ENCODE measurements around the gene OR2L8. TPM values are rescaled to one million over a fixed set of nuclear protein-coding genes. Genes with fewer than 3 reads are reported as not detected.

The OR2L8 gene
- total and polyA plus RNA-seq, 9 of the 15 experiments (the other 6 are each of a cell fraction or from before 2014, with no cell fraction given), result not detected

GRCh38 chr1:247908766-247909165 is 39.9 kb upstream of the OR2L8 start:
- H3K27ac ChIP-seq (ENCODE audit: extremely low read depth, low read depth, low read length), result no peak overlapping the region
- intact Hi-C loops (cut with micrococcal nuclease), result no loop called here
- WGBS (ENCODE audit: insufficient coverage, low coverage, missing lambda C conversion rate), result 27% methylated on average over 5 of the region's 5 CpGs
- DNase-seq (ENCODE audit: extremely low read depth in 1 of 4, low spot score in 3 of 4), result no peak
- CTCF ChIA-PET (ENCODE audit: low intra/inter-chr PET ratio), result no interaction called here
- no peak overlapping the region for H3K9ac ChIP-seq (ENCODE audit: insufficient read depth in 1 of 2, low read depth in 2 of 2, low read length in 2 of 2)
- TF ChIP-seq MEIS2 (IDR thresholded peaks at IDR 0.05; ENCODE audit: partially characterized antibody) (peak; percentile 29), ZC3H4 (CRISPR knock-in tag; IDR thresholded peaks at IDR 0.05; ENCODE audit: borderline replicate concordance) (no peak), FOS (IDR thresholded peaks at IDR 0.05; ENCODE audit: extremely low read depth, insufficient read length) (no peak), ZNF507 (tag; conservative IDR thresholded peaks at IDR 0.05) (no peak), PKNOX1 (IDR thresholded peaks at IDR 0.05) (peak; percentile 7; the same call in 1 of the 2 replicates), ARID1B (IDR thresholded peaks at IDR 0.05) (no peak), ZNF431 (CRISPR knock-in tag; IDR thresholded peaks at IDR 0.05) (no peak), RFX1 (IDR thresholded peaks at IDR 0.05) (peak; percentile 21; the same call in 1 of the 2 replicates), ZBTB1 (CRISPR knock-in tag; IDR thresholded peaks at IDR 0.05; ENCODE audit: borderline replicate concordance, low read depth) (no peak), ZFP1 (CRISPR knock-in tag; IDR thresholded peaks at IDR 0.05) (no peak), SNIP1 (IDR thresholded peaks at IDR 0.05; ENCODE audit: low read depth) (no peak), DIDO1 (tag; IDR thresholded peaks at IDR 0.05; ENCODE audit: low read depth) (no peak), ZNF75A (CRISPR knock-in tag; IDR thresholded peaks at IDR 0.05) (no peak), CSDE1 (IDR thresholded peaks at IDR 0.05) (no peak), TRIM25 (IDR thresholded peaks at IDR 0.05; ENCODE audit: borderline replicate concordance) (no peak), FOXA3 (CRISPR knock-in tag; conservative IDR thresholded peaks at IDR 0.05 in 1 of 2, IDR thresholded peaks at IDR 0.05 in 1 of 2) (no peak), ATF4 (CRISPR knock-in tag; IDR thresholded peaks at IDR 0.05) (no peak), NONO (IDR thresholded peaks at IDR 0.05; ENCODE audit: low read depth in 2 of 2, low read length in 1 of 2) (no peak)
- no peaks in the 10 kb centered on the region for H3K79me2 ChIP-seq (ENCODE audit: control insufficient read depth, insufficient read depth, low read length)
- H3K4me2 ChIP-seq (ENCODE audit: insufficient read depth, low read length), result no peak overlapping the region
- POLR2A ChIA-PET, result no interaction called here
- ATAC-seq, result no peak
- H3K27me3 ChIP-seq (ENCODE audit: control insufficient read depth in 2 of 2, insufficient read depth in 2 of 2, low read length in 2 of 2), result no peaks in the 10 kb centered on the region
- no peaks in the 10 kb centered on the region for H4K20me1 ChIP-seq (replicated peaks; ENCODE audit: control insufficient read depth, insufficient read depth, low read length)
- no peak overlapping the region for H2AFZ ChIP-seq (ENCODE audit: low read depth, low read length)
- no TSS peak for BruUV-seq (replicated peaks)
- no peaks in the 10 kb centered on the region for H3K9me1 ChIP-seq (ENCODE audit: control insufficient read depth, insufficient read depth, low read length)
- no peak overlapping the region for H3K4me3 ChIP-seq
- H3K4me1 ChIP-seq (replicated peaks in 1 of 2; ENCODE audit: control insufficient read depth in 2 of 2, insufficient read depth in 2 of 2, low read length in 2 of 2), result peaks cover 0 to 13% of the 10 kb centered on the region in 2 experiments; a peak in 3 of 5 replicates
- no peaks in the 10 kb centered on the region for H3K36me3 ChIP-seq (ENCODE audit: control insufficient read depth, insufficient read depth, low read length)
- FAIRE-seq, result no peak
- H3K9me3 ChIP-seq (replicated peaks; ENCODE audit: control insufficient read depth, insufficient read depth, low read depth, low read length), result peaks cover 5% of the 10 kb centered on the region
- in situ Hi-C loops (cut with MboI), result no loop called here

Data from K562 (cell line).